GM19467 (cell line): Measurements from ENCODE around the gene CTF1.
"Not testable (repeated sequence)": the region's sequence is repeated elsewhere in the genome, so short reads cannot be mapped to it uniquely, and the experiment has no call there.

ENCODE experiments used
- ATAC-seq: cut with Tn5 transposase; IDR thresholded peaks from one replicate; pipeline ENCODE4 v1.9.1; 2021; ENCODE audit warnings: mild to moderate bottlenecking, moderate library complexity; ENCODE audit not compliant: unreplicated experiment

Gene CTF1

GRCh38 chr16:30896261-30896888, at the start of gene CTF1:
Gene CTF1 (plus strand): TSS chr16:30896614. CDS start chr16:30896644, 30 bp downstream.
- ATAC-seq = no peak

GRCh38 chr16:30846649-30847402, 49.6 kb upstream of the CTF1 start:
- ATAC-seq = no peak

GRCh38 chr16:30850246-30850645, 46.2 kb upstream of the CTF1 start:
- no peak for ATAC-seq

- ATAC-seq = no peak
These were observed 42.7 kb upstream of the CTF1 start for GRCh38 chr16:30853758-30854157.

- no peak for ATAC-seq
These were observed 38.3 kb upstream of the CTF1 start for GRCh38 chr16:30858111-30858495.

- ATAC-seq = no peak
These were observed 37.5 kb upstream of the CTF1 start for GRCh38 chr16:30858829-30859423.

GRCh38 chr16:30860729-30861128, 35.7 kb upstream of the CTF1 start:
- not testable (repeated sequence) for ATAC-seq

- ATAC-seq = not testable (repeated sequence)
These were observed 33.2 kb upstream of the CTF1 start for GRCh38 chr16:30863178-30863577.

- ATAC-seq = no peak
These were observed 30.4 kb upstream of the CTF1 start for GRCh38 chr16:30866031-30866430.

- no peak for ATAC-seq
These were observed 28.7 kb upstream of the CTF1 start for GRCh38 chr16:30867747-30868146.

GRCh38 chr16:30870904-30871303, 25.5 kb upstream of the CTF1 start:
- no peak for ATAC-seq

- no peak for ATAC-seq
These were observed 22.1 kb upstream of the CTF1 start for GRCh38 chr16:30874244-30874820.

GRCh38 chr16:30874821-30875717, 21.3 kb upstream of the CTF1 start:
- no peak for ATAC-seq

GRCh38 chr16:30875871-30876801, 20.3 kb upstream of the CTF1 start:
- peak; percentile 32 for ATAC-seq

- no peak for ATAC-seq
These were observed 19.5 kb upstream of the CTF1 start for GRCh38 chr16:30876867-30877266.

GRCh38 chr16:30882429-30883310, 13.7 kb upstream of the CTF1 start:
- no peak for ATAC-seq

GRCh38 chr16:30884760-30885159, 11.7 kb upstream of the CTF1 start:
- ATAC-seq = no peak

- ATAC-seq = no peak
These were observed 11.2 kb upstream of the CTF1 start for GRCh38 chr16:30885196-30885595.

- no peak for ATAC-seq
These were observed 10.3 kb upstream of the CTF1 start for GRCh38 chr16:30886145-30886544.
